ENCODE measurements around the gene CDH4. TPM values are rescaled to one million over a fixed set of nuclear protein-coding genes. Genes with fewer than 3 reads are reported as not detected.
"Not testable (repeated sequence)": the region's sequence is repeated elsewhere in the genome, so short reads cannot be mapped to it uniquely, and the experiment has no call there.

Gene CDH4
- total and polyA plus RNA-seq, 10 donors = 0.30 to 20.1 (median 7.7) TPM

DNA sequence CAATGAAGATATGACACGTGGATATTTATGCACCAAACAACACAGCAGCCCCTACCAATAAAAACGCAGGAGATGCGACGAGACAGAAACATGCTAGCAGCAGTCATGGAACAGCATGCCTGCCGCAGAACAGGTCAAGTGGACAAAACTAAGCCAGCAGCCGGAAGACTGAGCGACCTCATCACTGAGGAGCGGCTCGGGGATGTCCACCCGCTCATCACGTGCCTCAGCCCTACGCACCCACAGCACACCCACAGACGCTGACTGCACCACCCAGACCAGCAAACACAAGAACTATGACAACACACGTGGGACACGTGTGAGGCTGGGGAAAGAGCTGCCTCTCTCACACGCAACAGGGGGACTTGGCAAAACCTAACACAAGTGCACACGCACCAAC is 731.9 kb downstream of the CDH4 start:
- Histone ChIP-seq H3K4me3 (no peak overlapping the region), H3K27ac (no peak overlapping the region), H3K9me3 (peaks cover 0 to 4% (median 0%) of the 10 kb centered on the region in 8 donors), H3K4me1 (peaks cover 0 to 15% (median 10%) of the 10 kb centered on the region in 6 donors), H3K27me3 (replicated peaks in 1 of 7) (no peaks in the 10 kb centered on the region), H3K36me3 (peaks cover 0 to 76% (median 27%) of the 10 kb centered on the region in 6 donors)
- WGBS, 5 donors = 81 to 89% (median 84%) methylated on average over 17 of the region's 17 CpGs
- no peak for TF ChIP-seq POLR2A (IDR thresholded peaks at IDR 0.05)
- no peak for TF ChIP-seq POLR2AphosphoS5 (IDR thresholded peaks at IDR 0.05)
- TF ChIP-seq, protein P1, sequence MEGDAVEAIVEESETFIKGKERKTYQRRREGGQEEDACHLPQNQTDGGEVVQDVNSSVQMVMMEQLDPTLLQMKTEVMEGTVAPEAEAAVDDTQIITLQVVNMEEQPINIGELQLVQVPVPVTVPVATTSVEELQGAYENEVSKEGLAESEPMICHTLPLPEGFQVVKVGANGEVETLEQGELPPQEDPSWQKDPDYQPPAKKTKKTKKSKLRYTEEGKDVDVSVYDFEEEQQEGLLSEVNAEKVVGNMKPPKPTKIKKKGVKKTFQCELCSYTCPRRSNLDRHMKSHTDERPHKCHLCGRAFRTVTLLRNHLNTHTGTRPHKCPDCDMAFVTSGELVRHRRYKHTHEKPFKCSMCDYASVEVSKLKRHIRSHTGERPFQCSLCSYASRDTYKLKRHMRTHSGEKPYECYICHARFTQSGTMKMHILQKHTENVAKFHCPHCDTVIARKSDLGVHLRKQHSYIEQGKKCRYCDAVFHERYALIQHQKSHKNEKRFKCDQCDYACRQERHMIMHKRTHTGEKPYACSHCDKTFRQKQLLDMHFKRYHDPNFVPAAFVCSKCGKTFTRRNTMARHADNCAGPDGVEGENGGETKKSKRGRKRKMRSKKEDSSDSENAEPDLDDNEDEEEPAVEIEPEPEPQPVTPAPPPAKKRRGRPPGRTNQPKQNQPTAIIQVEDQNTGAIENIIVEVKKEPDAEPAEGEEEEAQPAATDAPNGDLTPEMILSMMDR (IDR thresholded peaks at IDR 0.05 in 8 of 11, conservative IDR thresholded peaks at IDR 0.05 in 3 of 11) = no peak
- intact Hi-C loops (cut with DNase I; ENCODE audit: low total_unique reads) = no loop called here
- DNase-seq = peak; percentile 30

DNA sequence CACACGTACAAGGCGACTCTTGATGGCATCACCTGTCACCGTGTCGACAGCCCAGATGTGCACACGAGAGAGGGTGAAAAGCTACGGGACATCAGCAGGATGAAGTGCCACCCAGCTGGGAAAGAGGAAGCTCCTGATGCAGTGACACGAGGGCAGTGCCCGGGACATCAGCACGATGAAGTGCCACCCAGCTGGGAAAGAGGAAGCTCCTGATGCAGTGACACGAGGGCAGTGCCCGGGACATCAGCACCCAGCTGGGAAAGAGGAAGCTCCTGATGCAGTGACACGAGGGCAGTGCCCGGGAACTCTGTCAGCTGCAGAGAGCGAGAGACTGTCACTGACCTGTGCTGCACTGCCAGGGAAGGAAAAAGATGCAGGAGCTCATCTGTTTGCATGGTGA is 732.4 kb downstream of the CDH4 start:
- Histone ChIP-seq H3K4me1 (peaks cover 0 to 15% (median 10%) of the 10 kb centered on the region in 6 donors), H3K36me3 (peaks cover 0 to 76% (median 27%) of the 10 kb centered on the region in 6 donors)
- H3K4me3 ChIP-seq; H3K27me3 ChIP-seq (replicated peaks in 1 of 7); H3K9me3 ChIP-seq; intact Hi-C loops (cut with DNase I; ENCODE audit: low total_unique reads); H3K27ac ChIP-seq: not testable (repeated sequence)
- DNase-seq = peak; percentile 43
- 64 to 91% (median 74%) methylated on average over 11 to 14 of the region's 14 CpGs for WGBS, 5 donors

GRCh38 chr20:61985096-61985495 is 733.0 kb downstream of the CDH4 start:
- Histone ChIP-seq H3K27ac (no peak overlapping the region), H3K27me3 (replicated peaks in 1 of 7) (no peaks in the 10 kb centered on the region), H3K4me1 (peaks cover 0 to 14% (median 10%) of the 10 kb centered on the region in 6 donors), H3K36me3 (peaks cover 0 to 76% (median 29%) of the 10 kb centered on the region in 6 donors), H3K4me3 (no peak overlapping the region), H3K9me3 (peaks cover 0 to 4% (median 0%) of the 10 kb centered on the region in 8 donors)
- intact Hi-C loops (cut with DNase I; ENCODE audit: low total_unique reads) = no loop called here
- TF ChIP-seq POLR2A (IDR thresholded peaks at IDR 0.05) (no peak), POLR2AphosphoS5 (IDR thresholded peaks at IDR 0.05) (no peak)
- TF ChIP-seq, protein P1 (IDR thresholded peaks at IDR 0.05 in 8 of 11, conservative IDR thresholded peaks at IDR 0.05 in 3 of 11) = no peak
- DNase-seq = no peak
- WGBS, 5 donors = 87 to 99% (median 93%) methylated on average over 6 of the region's 6 CpGs

- Histone ChIP-seq H3K4me1 (no peaks in the 10 kb centered on the region), H3K36me3 (peaks cover 3 to 86% (median 45%) of the 10 kb centered on the region in 6 donors), H3K27ac (no peak overlapping the region), H3K9me3 (peaks cover 0 to 16% (median 11%) of the 10 kb centered on the region in 8 donors), H3K4me3 (no peak overlapping the region), H3K27me3 (replicated peaks in 1 of 7) (no peaks in the 10 kb centered on the region)
- TF ChIP-seq POLR2A (IDR thresholded peaks at IDR 0.05) = no peak
- DNase-seq = no peak
- intact Hi-C loops (cut with DNase I; ENCODE audit: low total_unique reads) = no loop called here
- 90 to 98% (median 96%) methylated on average over 12 to 16 of the region's 16 CpGs for WGBS, 5 donors
These were observed 734.8 kb downstream of the CDH4 start for GRCh38 chr20:61986762-61987321.

GRCh38 chr20:61988665-61989064 is 736.6 kb downstream of the CDH4 start:
- intact Hi-C loops (cut with DNase I; ENCODE audit: low total_unique reads) = no loop called here
- Histone ChIP-seq H3K9me3 (peaks cover 0 to 31% (median 21%) of the 10 kb centered on the region in 8 donors), H3K36me3 (peaks cover 4 to 93% (median 59%) of the 10 kb centered on the region in 6 donors), H3K4me3 (no peak overlapping the region), H3K4me1 (no peaks in the 10 kb centered on the region), H3K27ac (no peak overlapping the region), H3K27me3 (replicated peaks in 1 of 7) (no peaks in the 10 kb centered on the region)
- no peak for TF ChIP-seq POLR2AphosphoS5 (IDR thresholded peaks at IDR 0.05)
- TF ChIP-seq, protein P1 (IDR thresholded peaks at IDR 0.05 in 8 of 11, conservative IDR thresholded peaks at IDR 0.05 in 3 of 11) = no peak
- no peak for TF ChIP-seq POLR2A (IDR thresholded peaks at IDR 0.05)
- 96 to 98% (median 97%) methylated on average over 18 of the region's 18 CpGs for WGBS, 5 donors
- no peak for DNase-seq
